ENCODE data around the gene WTIP.

- TF ChIP-seq CTCF (IDR thresholded peaks at IDR 0.05), result no peak
- TF ChIP-seq POLR2AphosphoS5 (IDR thresholded peaks at IDR 0.05), result no peak
These were observed 7.1 kb upstream of the WTIP start for GRCh38 chr19:34474233-34474989.

Data from stomach (tissue), 4 donors.